Neural cell (in vitro differentiated cells): Measurements from ENCODE around the gene C18orf54. TPM values are rescaled to one million over a fixed set of nuclear protein-coding genes. Genes with fewer than 3 reads are reported as not detected.

ENCODE experiments used
- H2AFZ ChIP-seq: fragments of 200-600, 300-800 bp; sonication (generic), shearing (Covaris generic); 2 replicates; pipeline ENCODE4 v1.6.0; 2014; ENCODE audit warnings: low read depth, mild to moderate bottlenecking, antibody characterized with exemption, low read length, moderate library complexity
- H3F3A ChIP-seq: fragments of 200-600 bp; shearing (Covaris generic); 2 replicates; pipeline ENCODE4 v1.6.1; 2016; ENCODE audit warnings: mild to moderate bottlenecking, moderate library complexity, mixed read lengths, antibody characterized with exemption, low read length; ENCODE audit not compliant: insufficient read depth, poor library complexity, severe bottlenecking
- H3K27ac ChIP-seq: fragments of 200-600, 300-800 bp; sonication (generic), shearing (Covaris generic); 2 replicates; pipeline ENCODE4 v1.5.1; 2014; ENCODE audit warnings: mild to moderate bottlenecking, low read length, moderate library complexity
- H3K27me3 ChIP-seq: fragments of 300-800, 200-600 bp; sonication (generic), shearing (Covaris generic); 2 replicates; pipeline ENCODE4 v1.6.0; 2014; ENCODE audit warnings: mild to moderate bottlenecking, low read depth, low read length, moderate library complexity; ENCODE audit not compliant: insufficient read depth
- H3K36me3 ChIP-seq: fragments of 300-800, 200-600 bp; sonication (generic), shearing (Covaris generic); 2 replicates; pipeline ENCODE4 v1.5.1; 2014; ENCODE audit warnings: mild to moderate bottlenecking, antibody characterized with exemption, low read length, moderate library complexity; ENCODE audit not compliant: insufficient read depth
- H3K4me2 ChIP-seq: fragments of 300-800, 200-600 bp; sonication (generic), shearing (Covaris generic); 2 replicates; pipeline ENCODE4 v1.6.0; 2014; ENCODE audit warnings: mild to moderate bottlenecking, low read length
- H3K4me3 ChIP-seq: fragments of 300-800, 200-600 bp; sonication (generic), shearing (Covaris generic); 2 replicates; pipeline ENCODE4 v1.5.1; 2014; ENCODE audit warnings: mild to moderate bottlenecking, low read length, moderate library complexity
- H3K79me2 ChIP-seq: fragments of 200-600 bp; shearing (Covaris generic); replicated peaks from 2 replicates; pipeline ENCODE4 v1.6.0; 2014; ENCODE audit warnings: mild to moderate bottlenecking, low read length, moderate library complexity; ENCODE audit not compliant: insufficient read depth
- H3K9ac ChIP-seq: fragments of 300-800, 200-600 bp; sonication (generic), shearing (Covaris generic); 2 replicates; pipeline ENCODE4 v1.6.1; 2016; ENCODE audit warnings: mild to moderate bottlenecking, low read length, mixed read lengths
- H3K9me2 ChIP-seq: fragments of 200-600 bp; shearing (Covaris generic); 2 replicates; pipeline ENCODE4 v1.6.1; 2016; ENCODE audit warnings: mild to moderate bottlenecking, low read length, mixed read lengths; ENCODE audit not compliant: insufficient read depth
- H3K9me3 ChIP-seq: fragments of 200-600, 300-800 bp; sonication (generic), shearing (Covaris generic); 2 replicates; pipeline ENCODE4 v1.6.1; 2016; ENCODE audit warnings: mild to moderate bottlenecking, mixed run types, low read length, moderate library complexity, mixed read lengths
- H4K20me1 ChIP-seq: fragments of 200-600 bp; shearing (Covaris generic); 2 replicates; pipeline ENCODE4 v1.6.1; 2016; ENCODE audit warnings: mild to moderate bottlenecking, mixed run types; ENCODE audit not compliant: insufficient read depth
- EZH2 ChIP-seq: fragments of 200-600, 300-800 bp; shearing (Covaris generic), sonication (generic); IDR thresholded peaks from 2 replicates; pipeline ENCODE4 v1.6.1; 2014; ENCODE audit warnings: antibody characterized with exemption, low read length, borderline replicate concordance, mild to moderate bottlenecking; ENCODE audit not compliant: insufficient read depth, poor library complexity, severe bottlenecking
- MXI1 ChIP-seq: fragments of 450-650 bp; conservative IDR thresholded peaks from 2 replicates; pipeline ENCODE4 v1.6.1; 2014; ENCODE audit warnings: antibody characterized with exemption, mild to moderate bottlenecking; ENCODE audit not compliant: poor library complexity, severe bottlenecking
- POLR2AphosphoS5 ChIP-seq: IDR thresholded peaks from 2 replicates; pipeline ENCODE4 v1.6.1; 2012
- RAD21 ChIP-seq: fragments of 450-650 bp; conservative IDR thresholded peaks from 2 replicates; pipeline ENCODE4 v1.6.1; 2014; ENCODE audit warnings: antibody characterized with exemption, mild to moderate bottlenecking, moderate library complexity
- REST ChIP-seq: IDR thresholded peaks from 2 replicates; pipeline ENCODE4 v1.6.1; 2012; ENCODE audit warnings: borderline replicate concordance
- SMC3 ChIP-seq: fragments of 450-650 bp; conservative IDR thresholded peaks from 2 replicates; pipeline ENCODE4 v1.6.1; 2014; ENCODE audit warnings: antibody characterized with exemption, mild to moderate bottlenecking, moderate library complexity; ENCODE audit not compliant: poor library complexity
- TAF1 ChIP-seq: IDR thresholded peaks from 2 replicates; pipeline ENCODE4 v1.6.1; 2012; ENCODE audit warnings: low read depth
- polyA plus RNA-seq: library from polyadenylated mRNA; depleted of rRNA; stranded (reverse); fragments of >200 nt; gene quantifications from 2 replicates; pipeline ENCODE4 v1.2.3, GENCODE V29; 2014
- small RNA-seq, 3 experiments: library from RNA; depleted of rRNA; stranded (forward); fragments of <200 nt; gene quantifications; one replicate each; pipeline ENCODE3, GENCODE V24; 2012

Gene C18orf54
- polyA plus RNA-seq, 1 donor from 2014 or later, result 2.2 TPM

GRCh38 chr18:54426085-54426665 is 68.5 kb downstream of the C18orf54 start:
- TF ChIP-seq SMC3 (no peak), RAD21 (no peak), POLR2AphosphoS5 (no peak), EZH2 (no peak), REST (no peak), TAF1 (no peak), MXI1 (no peak)
- Histone ChIP-seq H3K4me3 (no peak overlapping the region), H3K79me2 (no peaks in the 10 kb centered on the region)

More at GRCh38 chr18:54426085-54426665, 68.5 kb downstream of the C18orf54 start:
- Histone ChIP-seq H3K27ac (no peak overlapping the region), H2AFZ (no peak overlapping the region), H3K9me3 (no peaks in the 10 kb centered on the region), H3F3A (no peaks in the 10 kb centered on the region), H3K27me3 (no peaks in the 10 kb centered on the region), H3K9me2 (no peaks in the 10 kb centered on the region), H3K9ac (no peak overlapping the region), H4K20me1 (no peaks in the 10 kb centered on the region), H3K4me2 (no peak overlapping the region), H3K36me3 (no peaks in the 10 kb centered on the region)

Small RNA genes within 50 kb of the gene (small RNA-seq; reads per million reads assigned to genes)
- gene SNRPGP2, result 0 to 0.26 (median 0) reads per million in 3 experiments

Other genes starting within 250 kb of the C18orf54 start
- gene MBD2, start 133.2 kb upstream of the C18orf54 start, polyA plus RNA-seq, result 16.4 and 20.5 TPM in 2 replicates
- gene POLI, start 88.4 kb upstream of the C18orf54 start, polyA plus RNA-seq, result 43.4 and 46.7 TPM in 2 replicates
- gene STARD6, start within 50 bp of the C18orf54 start, polyA plus RNA-seq, result not detected in 2 replicates
- gene DYNAP, start 233.3 kb downstream of the C18orf54 start, polyA plus RNA-seq, result not detected in 2 replicates